ENCODE measurements around the gene NPPB. TPM values are rescaled to one million over a fixed set of nuclear protein-coding genes. Genes with fewer than 3 reads are reported as not detected.

The NPPB gene
- total and polyA plus RNA-seq, 2 experiments from 2014 or later = 3.9 to 6.7 TPM

DNA sequence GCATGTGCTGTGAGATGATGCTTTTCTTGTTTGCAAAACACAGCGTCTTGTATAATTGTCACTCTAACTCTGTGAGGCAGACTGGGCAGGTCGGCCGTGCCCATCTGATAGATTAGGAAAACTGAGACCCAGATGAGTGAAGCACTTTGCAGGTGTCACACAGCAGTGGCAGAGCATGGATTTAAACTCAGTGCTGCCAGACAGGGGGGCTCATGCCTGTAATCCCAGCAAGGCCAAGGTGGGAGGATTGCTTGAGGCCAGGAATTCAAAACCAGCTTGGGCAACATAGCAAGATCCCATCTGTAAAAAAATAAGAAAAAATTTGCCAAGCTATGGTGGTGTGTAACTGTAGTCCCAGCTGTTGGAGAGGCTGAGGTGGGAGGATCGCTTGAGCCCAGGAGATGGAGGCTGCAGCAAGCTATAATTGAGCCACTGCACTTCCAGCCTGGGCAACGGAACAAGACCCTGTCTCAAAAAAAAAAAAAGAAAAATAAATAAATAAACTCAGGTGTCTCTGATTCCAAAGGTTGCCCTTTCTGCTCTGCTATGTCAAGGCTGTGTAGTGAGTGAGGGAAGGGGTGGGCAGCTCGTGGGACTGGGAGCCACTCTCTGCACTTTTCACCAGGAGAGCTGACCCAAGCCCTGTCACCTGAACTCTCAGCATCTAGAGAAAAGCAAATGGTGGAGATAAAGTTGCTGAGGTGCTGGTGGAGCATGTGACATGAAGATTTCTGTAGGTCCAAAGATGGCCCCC lies 32.9 kb upstream of the NPPB start:
- no peaks in the 10 kb centered on the region for H3K36me3 ChIP-seq (replicated peaks; ENCODE audit: insufficient read depth, low read depth)
- no peaks in the 10 kb centered on the region for H4K20me1 ChIP-seq (ENCODE audit: insufficient read depth, poor library complexity, severe bottlenecking)
- WGBS (ENCODE audit: low lambda C conversion rate, missing lambda C conversion rate) = 79% methylated on average over 6 of the region's 6 CpGs
- no peaks in the 10 kb centered on the region for H3K9me3 ChIP-seq (ENCODE audit: low read depth)
- no peak overlapping the region for H3K27ac ChIP-seq
- no peak overlapping the region for H3K4me2 ChIP-seq
- no peaks in the 10 kb centered on the region for H3K27me3 ChIP-seq
- H3K79me2 ChIP-seq = no peaks in the 10 kb centered on the region
- no peaks in the 10 kb centered on the region for H3K9me2 ChIP-seq (replicated peaks; ENCODE audit: insufficient read depth)
- no peak for DNase-seq (ENCODE audit: low spot score)
- H2AFZ ChIP-seq = no peak overlapping the region
- TF ChIP-seq EZH2 (IDR thresholded peaks at IDR 0.05; ENCODE audit: borderline replicate concordance) (no peak), EZH2phosphoT487 (IDR thresholded peaks at IDR 0.05; ENCODE audit: low read depth, severe bottlenecking, unreplicated experiment) (no peak)
- TF ChIP-seq, protein P1, sequence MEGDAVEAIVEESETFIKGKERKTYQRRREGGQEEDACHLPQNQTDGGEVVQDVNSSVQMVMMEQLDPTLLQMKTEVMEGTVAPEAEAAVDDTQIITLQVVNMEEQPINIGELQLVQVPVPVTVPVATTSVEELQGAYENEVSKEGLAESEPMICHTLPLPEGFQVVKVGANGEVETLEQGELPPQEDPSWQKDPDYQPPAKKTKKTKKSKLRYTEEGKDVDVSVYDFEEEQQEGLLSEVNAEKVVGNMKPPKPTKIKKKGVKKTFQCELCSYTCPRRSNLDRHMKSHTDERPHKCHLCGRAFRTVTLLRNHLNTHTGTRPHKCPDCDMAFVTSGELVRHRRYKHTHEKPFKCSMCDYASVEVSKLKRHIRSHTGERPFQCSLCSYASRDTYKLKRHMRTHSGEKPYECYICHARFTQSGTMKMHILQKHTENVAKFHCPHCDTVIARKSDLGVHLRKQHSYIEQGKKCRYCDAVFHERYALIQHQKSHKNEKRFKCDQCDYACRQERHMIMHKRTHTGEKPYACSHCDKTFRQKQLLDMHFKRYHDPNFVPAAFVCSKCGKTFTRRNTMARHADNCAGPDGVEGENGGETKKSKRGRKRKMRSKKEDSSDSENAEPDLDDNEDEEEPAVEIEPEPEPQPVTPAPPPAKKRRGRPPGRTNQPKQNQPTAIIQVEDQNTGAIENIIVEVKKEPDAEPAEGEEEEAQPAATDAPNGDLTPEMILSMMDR (IDR thresholded peaks at IDR 0.05; ENCODE audit: poor library complexity) = no peak
- no peak overlapping the region for H3K4me3 ChIP-seq
- no peaks in the 10 kb centered on the region for H3K4me1 ChIP-seq (ENCODE audit: insufficient read depth)

DNA sequence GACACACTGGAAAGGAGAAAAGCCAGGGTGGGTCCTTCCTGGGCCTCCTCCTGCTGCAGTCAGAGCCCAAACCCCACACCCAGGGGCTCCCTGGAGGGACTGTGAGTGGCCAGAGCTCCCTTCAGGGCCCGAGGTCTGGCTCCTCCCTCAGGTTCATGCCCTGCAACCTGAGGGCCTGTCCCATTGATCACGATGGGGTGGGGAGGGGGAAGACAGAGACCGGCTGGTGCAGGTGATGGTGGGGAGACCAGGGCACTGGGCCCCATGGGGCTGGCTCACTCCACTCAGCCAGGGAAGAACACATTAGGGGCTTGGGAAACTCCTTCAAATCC lies 30.1 kb upstream of the NPPB start:
- Histone ChIP-seq H3K36me3 (replicated peaks; ENCODE audit: insufficient read depth, low read depth) (no peaks in the 10 kb centered on the region), H3K9me3 (ENCODE audit: low read depth) (no peaks in the 10 kb centered on the region), H3K4me2 (no peak overlapping the region), H2AFZ (no peak overlapping the region), H3K79me2 (no peaks in the 10 kb centered on the region), H4K20me1 (ENCODE audit: insufficient read depth, poor library complexity, severe bottlenecking) (no peaks in the 10 kb centered on the region), H3K27me3 (no peaks in the 10 kb centered on the region), H3K4me1 (ENCODE audit: insufficient read depth) (no peaks in the 10 kb centered on the region), H3K4me3 (no peak overlapping the region), H3K27ac (no peak overlapping the region), H3K9me2 (replicated peaks; ENCODE audit: insufficient read depth) (no peaks in the 10 kb centered on the region)
- no peak for DNase-seq (ENCODE audit: low spot score)
- TF ChIP-seq EZH2 (IDR thresholded peaks at IDR 0.05; ENCODE audit: borderline replicate concordance) (no peak), EZH2phosphoT487 (IDR thresholded peaks at IDR 0.05; ENCODE audit: low read depth, severe bottlenecking, unreplicated experiment) (no peak)
- TF ChIP-seq, protein P1 (IDR thresholded peaks at IDR 0.05; ENCODE audit: poor library complexity) = no peak
- 45% methylated on average over 3 of the region's 3 CpGs for WGBS (ENCODE audit: low lambda C conversion rate, missing lambda C conversion rate)

DNA sequence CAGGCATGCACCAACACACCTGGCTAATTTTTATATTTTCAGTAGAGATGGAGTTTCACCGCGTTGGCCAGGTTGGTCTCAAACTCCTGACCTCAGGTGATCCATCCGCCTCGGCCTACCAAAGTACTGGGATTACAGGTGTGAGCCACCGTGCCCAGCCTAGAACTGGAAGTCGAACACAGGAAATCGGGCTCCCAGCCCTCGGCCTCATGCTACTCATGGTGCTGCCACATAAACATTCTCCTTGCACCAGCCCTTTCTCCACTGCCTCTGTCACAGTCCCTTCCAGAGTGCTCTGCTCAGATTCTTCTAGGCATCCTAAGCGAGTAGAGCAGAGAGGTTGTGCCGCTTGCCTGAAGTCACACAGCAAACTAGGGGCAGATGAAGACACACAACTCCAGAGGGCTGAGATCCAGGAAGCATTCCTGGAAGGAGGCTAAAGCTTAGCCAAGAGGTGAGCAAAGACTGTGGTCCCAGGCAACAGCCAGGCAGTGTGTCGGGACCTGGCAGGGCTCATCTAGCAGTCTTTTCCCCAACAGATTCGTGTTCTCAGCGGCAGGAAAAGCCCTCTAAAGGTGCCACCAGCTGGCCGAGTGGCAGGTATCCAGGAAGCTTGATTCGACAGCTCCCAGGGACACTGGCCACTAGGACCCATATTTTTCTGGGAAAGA lies 29.6 kb upstream of the NPPB start:
- Histone ChIP-seq H3K4me2 (no peak overlapping the region), H3K4me1 (ENCODE audit: insufficient read depth) (no peaks in the 10 kb centered on the region), H3K79me2 (no peaks in the 10 kb centered on the region), H3K27ac (no peak overlapping the region), H3K36me3 (replicated peaks; ENCODE audit: insufficient read depth, low read depth) (no peaks in the 10 kb centered on the region), H3K27me3 (no peaks in the 10 kb centered on the region), H3K4me3 (no peak overlapping the region), H2AFZ (no peak overlapping the region), H4K20me1 (ENCODE audit: insufficient read depth, poor library complexity, severe bottlenecking) (no peaks in the 10 kb centered on the region), H3K9me3 (ENCODE audit: low read depth) (no peaks in the 10 kb centered on the region), H3K9me2 (replicated peaks; ENCODE audit: insufficient read depth) (no peaks in the 10 kb centered on the region)
- TF ChIP-seq, protein P1 (IDR thresholded peaks at IDR 0.05; ENCODE audit: poor library complexity) = no peak
- TF ChIP-seq EZH2phosphoT487 (IDR thresholded peaks at IDR 0.05; ENCODE audit: low read depth, severe bottlenecking, unreplicated experiment) (no peak), EZH2 (IDR thresholded peaks at IDR 0.05; ENCODE audit: borderline replicate concordance) (no peak)
- 88% methylated on average over 15 of the region's 15 CpGs for WGBS (ENCODE audit: low lambda C conversion rate, missing lambda C conversion rate)
- DNase-seq (ENCODE audit: low spot score) = no peak

Data from hepatocyte (in vitro differentiated cells).